GM18867 (cell line): ENCODE data around the gene OR5F1.

Experiments
- ATAC-seq: cut with Tn5 transposase; IDR thresholded peaks from one replicate; pipeline ENCODE4 v1.9.1; 2021; ENCODE audit warnings: mild to moderate bottlenecking, moderate library complexity; ENCODE audit not compliant: unreplicated experiment

The OR5F1 gene

GRCh38 chr11:55994525-55994924, at the start of gene OR5F1:
OR5F1 (minus strand) TSS chr11:55994625; CDS start chr11:55994625, 0 bp downstream.
- no peak for ATAC-seq

GRCh38 chr11:56027354-56027753, 32.9 kb upstream of the OR5F1 start, which contains the start of gene OR5AS1:
OR5AS1 (plus strand) TSS chr11:56027654; CDS start chr11:56030419, 2,765 bp downstream.
- ATAC-seq = no peak

- peak; percentile 83 for ATAC-seq
Observed at GRCh38 chr11:56013805-56014204, 19.4 kb upstream of the OR5F1 start.

GRCh38 chr11:56010716-56011115, 16.3 kb upstream of the OR5F1 start:
- no peak for ATAC-seq

GRCh38 chr11:55970935-55971334, 23.5 kb downstream of the OR5F1 start:
- ATAC-seq = no peak

- ATAC-seq = no peak
Observed at GRCh38 chr11:55969845-55970244, 24.6 kb downstream of the OR5F1 start, which contains the start of gene OR10AG1. OR10AG1 (minus strand) TSS chr11:55969945; CDS start chr11:55969907, 38 bp downstream.

GRCh38 chr11:55967914-55968313, 26.5 kb downstream of the OR5F1 start:
- ATAC-seq = no peak

GRCh38 chr11:55966391-55966790, 28.0 kb downstream of the OR5F1 start:
- no peak for ATAC-seq

- no peak for ATAC-seq
Observed at GRCh38 chr11:55956521-55956920, 37.9 kb downstream of the OR5F1 start.

GRCh38 chr11:55949330-55949729, 45.1 kb downstream of the OR5F1 start:
- no peak for ATAC-seq
